MCF 10A (cell line): ENCODE measurements around the gene SLC26A2. TPM values are rescaled to one million over a fixed set of nuclear protein-coding genes. Genes with fewer than 3 reads are reported as not detected.

ENCODE experiments used
- BruUV-seq: library from RNA; stranded (reverse); fragments of 400-500 nt; replicated peaks from 2 replicates; lab custom pipeline; 2021; lab: Mats Ljungman, UMichigan
- CTCF ChIA-PET: fragments of 300-600 bp; sonication (Branson Sonifier 250); formaldehyde crosslinking; extraction: SDS; loops from one replicate; lab custom pipeline; 2021; ENCODE audit warnings: antibody characterized with exemption, inconsistent platforms; lab: Yijun Ruan, JAX
- POLR2A ChIA-PET: fragments of 300-600, 350-650 bp; sonication (Branson Sonifier 250); formaldehyde crosslinking; extraction: SDS; loops from one replicate; lab custom pipeline; 2020; ENCODE audit warnings: antibody characterized with exemption, inconsistent platforms; lab: Yijun Ruan, JAX
- DNase-seq: peaks from one replicate; pipeline ENCODE4 v3.0.0-alpha.2; 2018; ENCODE audit not compliant: unreplicated experiment
- H3K27ac Mint-ChIP-seq: one replicate; pipeline ENCODE4 v1.8.0; 2022; ENCODE audit warnings: mild to moderate bottlenecking, low read depth, mixed read lengths; ENCODE audit not compliant: unreplicated experiment
- H3K27me3 Mint-ChIP-seq: one replicate; pipeline ENCODE4 v1.8.0; 2022; ENCODE audit warnings: mixed read lengths; ENCODE audit not compliant: insufficient read depth, unreplicated experiment
- H3K36me3 Mint-ChIP-seq: one replicate; pipeline ENCODE4 v1.8.0; 2022; ENCODE audit warnings: mild to moderate bottlenecking, moderate library complexity, mixed read lengths; ENCODE audit not compliant: insufficient read depth, unreplicated experiment
- H3K4me1 Mint-ChIP-seq: one replicate; pipeline ENCODE4 v1.8.0; 2022; ENCODE audit warnings: mixed read lengths; ENCODE audit not compliant: insufficient read depth, unreplicated experiment
- H3K4me3 Mint-ChIP-seq: one replicate; pipeline ENCODE4 v1.8.0; 2022; ENCODE audit warnings: mild to moderate bottlenecking, moderate library complexity, mixed read lengths; ENCODE audit not compliant: unreplicated experiment
- H3K9me3 Mint-ChIP-seq: one replicate; pipeline ENCODE4 v1.8.0; 2022; ENCODE audit warnings: mixed read lengths; ENCODE audit not compliant: unreplicated experiment
- CTCF ChIP-seq: fragments of 200-600 bp; IDR thresholded peaks from one replicate; pipeline ENCODE4 v1.8.0; 2022; ENCODE audit warnings: antibody characterized with exemption, mild to moderate bottlenecking; ENCODE audit not compliant: unreplicated experiment
- intact Hi-C: fragments of 100-400 bp; cut with micrococcal nuclease; formaldehyde crosslinking; loops from 2 replicates; pipeline ENCODE4 v1.14.1; 2022
- total RNA-seq: library from RNA; stranded (reverse); gene quantifications from 2 replicates; pipeline ENCODE4 v1.2.3, GENCODE V29; 2022

SLC26A2 gene
- total RNA-seq, 1 experiment from 2014 or later = 56.2 TPM

- Mint-ChIP-seq H3K27me3 (no peaks in the 10 kb centered on the region), H3K36me3 (peaks cover 20% of the 10 kb centered on the region), H3K9me3 (no peaks in the 10 kb centered on the region), H3K4me3 (no peak overlapping the region), H3K4me1 (peaks cover 17% of the 10 kb centered on the region), H3K27ac (no peak overlapping the region)
- no TSS peak for BruUV-seq
- POLR2A ChIA-PET = interaction anchor here (1.0 to 1.6 kb wide), 5 partner anchors 15 to 167 kb away, joined by 3 to 9 read pairs (median 3); no protein-coding TSS in a partner anchor
- CTCF ChIA-PET = interaction anchor here (0.6 to 2.7 kb wide), 11 partner anchors 10 to 361 kb away, joined by 3 to 14 read pairs (median 5); no protein-coding TSS in a partner anchor
- DNase-seq = no peak
- TF ChIP-seq CTCF = no peak
- intact Hi-C loops = no loop called here
Measured at GRCh38 chr5:149996205-149996890, 35.8 kb downstream of the SLC26A2 start.

GRCh38 chr5:149998281-149998680 is 37.7 kb downstream of the SLC26A2 start:
- BruUV-seq = no TSS peak
- H3K4me3 Mint-ChIP-seq = peak overlapping the region; percentile 82
- H3K27me3 Mint-ChIP-seq = no peaks in the 10 kb centered on the region

GRCh38 chr5:149999359-149999758 is 38.8 kb downstream of the SLC26A2 start:
- TF ChIP-seq CTCF = no peak
- Mint-ChIP-seq H3K27me3 (no peaks in the 10 kb centered on the region), H3K36me3 (peaks cover 33% of the 10 kb centered on the region), H3K4me1 (peaks cover 39% of the 10 kb centered on the region), H3K4me3 (peak overlapping the region; percentile 82), H3K27ac (peak overlapping the region; percentile 95), H3K9me3 (no peaks in the 10 kb centered on the region)
- DNase-seq = no peak
- no TSS peak for BruUV-seq
- intact Hi-C loops = no loop called here
- POLR2A ChIA-PET = interaction anchor here (0.6 to 4.5 kb wide), 19 partner anchors 9 to 367 kb away, joined by 3 to 104 read pairs (median 6); partner anchors contain the start of gene SLC26A2
- CTCF ChIA-PET = interaction anchor here (0.6 to 1.7 kb wide), 13 partner anchors 9 to 366 kb away, joined by 3 to 9 read pairs (median 3); no protein-coding TSS in a partner anchor

More at GRCh38 chr5:149998281-149998680, 37.7 kb downstream of the SLC26A2 start:
- DNase-seq = no peak
- peaks cover 26% of the 10 kb centered on the region for H3K36me3 Mint-ChIP-seq
- no peak overlapping the region for H3K27ac Mint-ChIP-seq
- ChIA-PET POLR2A (interaction anchor here (4.5 kb wide), 1 partner anchor 38 kb away, joined by 21 read pairs; no protein-coding TSS in a partner anchor), CTCF (interaction anchor here (1.3 to 2.7 kb wide), 4 partner anchors 8 to 164 kb away, joined by 9 to 13 read pairs (median 9); no protein-coding TSS in a partner anchor)
- no peak for TF ChIP-seq CTCF
- H3K9me3 Mint-ChIP-seq = no peaks in the 10 kb centered on the region
- peaks cover 34% of the 10 kb centered on the region for H3K4me1 Mint-ChIP-seq
- intact Hi-C loops = no loop called here

- intact Hi-C loops = loop anchor here (2.0 to 10.0 kb wide), 3 partner anchors 113 to 435 kb away; no protein-coding TSS in a partner anchor
- peaks cover 43% of the 10 kb centered on the region for H3K4me1 Mint-ChIP-seq
- peaks cover 38% of the 10 kb centered on the region for H3K36me3 Mint-ChIP-seq
- TF ChIP-seq CTCF = no peak
- ChIA-PET POLR2A (interaction anchor here (0.7 to 4.5 kb wide), 31 partner anchors 9 to 449 kb away, joined by 3 to 104 read pairs (median 5); partner anchors contain the start of genes CSNK1A1, PPARGC1B and SLC26A2), CTCF (interaction anchor here (0.6 to 1.7 kb wide), 15 partner anchors 9 to 366 kb away, joined by 3 to 9 read pairs (median 4); no protein-coding TSS in a partner anchor)
- H3K9me3 Mint-ChIP-seq = no peaks in the 10 kb centered on the region
- TSS peak; percentile 66 for BruUV-seq
- no peak for DNase-seq
- no peaks in the 10 kb centered on the region for H3K27me3 Mint-ChIP-seq
- H3K4me3 Mint-ChIP-seq = peak overlapping the region; percentile 82
- peak overlapping the region; percentile 95 for H3K27ac Mint-ChIP-seq
Measured at GRCh38 chr5:149999866-150000255, 39.3 kb downstream of the SLC26A2 start.
